K562 (cell line): ENCODE measurements around the gene DIP2A. TPM values are rescaled to one million over a fixed set of nuclear protein-coding genes. Genes with fewer than 3 reads are reported as not detected.

ENCODE experiments used
- ATAC-seq: fragments of 200-7000 bp; cut with Tn5 transposase; 3 replicates; pipeline ENCODE4 v1.9.1; 2020; ENCODE audit warnings: moderate library complexity
- BruUV-seq: library from RNA; stranded (reverse); fragments of 400-500 nt; replicated peaks from 2 replicates; lab custom pipeline; 2021; lab: Mats Ljungman, UMichigan
- CTCF ChIA-PET: fragments of 300-600 bp; formaldehyde crosslinking; extraction: SDS; loops from one replicate; lab custom pipeline; 2021; ENCODE audit warnings: low intra/inter-chr PET ratio; lab: Yijun Ruan, JAX
- POLR2A ChIA-PET: fragments of 300-600, 350-650 bp; sonication (Branson Sonifier 250); formaldehyde crosslinking; extraction: SDS; loops from one replicate; lab custom pipeline; 2021; ENCODE audit warnings: antibody characterized with exemption, inconsistent platforms; lab: Yijun Ruan, JAX
- DNase-seq, 4 experiments: peaks; one replicate each; pipeline versions ENCODE4 v3.0.0 to v3.0.0-alpha.2; 2011 to 2018; ENCODE audit warnings: low spot score in 3 of 4, mixed read lengths in 3 of 4; ENCODE audit errors: extremely low read depth in 1 of 4
- FAIRE-seq: peaks from 2 replicates; lab custom pipeline; 2011; peaks lifted over from hg19 to GRCh38; lab: Jason Lieb, UNC
- H2AFZ ChIP-seq: 2 replicates; pipeline ENCODE4 v1.6.0; 2011; ENCODE audit warnings: low read depth, low read length, control low read depth, inconsistent platforms
- H3K27ac ChIP-seq: fragments of 200-600 bp; 3 replicates; pipeline ENCODE4 v1.8.0; 2011; ENCODE audit warnings: low read depth, mild to moderate bottlenecking, control low read depth, inconsistent platforms, low read length, moderate library complexity, mixed read lengths; ENCODE audit errors: extremely low read depth
- H3K27me3 ChIP-seq, 2 experiments: fragments of 300-600 bp in 1 of 2; 2 replicates in 1 of 2; 3 replicates in 1 of 2; pipeline versions ENCODE4 v1.6.0 to v1.8.0; 2011; ENCODE audit warnings: inconsistent platforms in 2 of 2, low read length in 2 of 2, mild to moderate bottlenecking in 1 of 2, mixed read lengths in 1 of 2, moderate library complexity in 1 of 2; ENCODE audit not compliant: control insufficient read depth in 2 of 2, insufficient read depth in 2 of 2
- H3K36me3 ChIP-seq: fragments of 300-600 bp; 3 replicates; pipeline ENCODE4 v1.8.0; 2011; ENCODE audit warnings: mild to moderate bottlenecking, low read length, inconsistent platforms; ENCODE audit not compliant: control insufficient read depth, insufficient read depth
- H3K4me1 ChIP-seq, 2 experiments: fragments of 200-600 bp in 1 of 2; replicated peaks in 1 of 2; 2 replicates in 1 of 2; 3 replicates in 1 of 2; pipeline versions ENCODE4 v1.5.1 to v1.8.0; 2011; ENCODE audit warnings: inconsistent platforms in 2 of 2, low read length in 2 of 2, mild to moderate bottlenecking in 1 of 2, mixed read lengths in 1 of 2, moderate library complexity in 1 of 2; ENCODE audit not compliant: control insufficient read depth in 2 of 2, insufficient read depth in 2 of 2
- H3K4me2 ChIP-seq: 2 replicates; pipeline ENCODE4 v1.6.1; 2011; ENCODE audit warnings: low read length, control low read depth, inconsistent platforms, mixed read lengths; ENCODE audit not compliant: insufficient read depth
- H3K4me3 ChIP-seq: fragments of 200-600 bp; sonication (generic), shearing (Covaris generic); 2 replicates; pipeline ENCODE4 v1.5.1; 2016; ENCODE audit warnings: control low read depth, inconsistent platforms
- H3K79me2 ChIP-seq: fragments of 200-600 bp; 3 replicates; pipeline ENCODE4 v1.8.0; 2011; ENCODE audit warnings: low read length, inconsistent platforms; ENCODE audit not compliant: control insufficient read depth, insufficient read depth
- H3K9ac ChIP-seq, 2 experiments: 2 replicates each; pipeline versions ENCODE4 v1.6.0 to v1.6.1; 2011; ENCODE audit warnings: low read depth in 2 of 2, low read length in 2 of 2, control low read depth in 1 of 2, inconsistent platforms in 1 of 2, mild to moderate bottlenecking in 1 of 2, mixed read lengths in 1 of 2; ENCODE audit not compliant: insufficient read depth in 1 of 2
- H3K9me1 ChIP-seq: one replicate; pipeline ENCODE4 v1.6.0; 2011; ENCODE audit warnings: inconsistent platforms, mild to moderate bottlenecking, low read length, moderate library complexity; ENCODE audit not compliant: control insufficient read depth, insufficient read depth
- H3K9me3 ChIP-seq: replicated peaks from 2 replicates; pipeline ENCODE4 v1.5.1; 2011; ENCODE audit warnings: low read depth, low read length, inconsistent platforms; ENCODE audit not compliant: control insufficient read depth, insufficient read depth
- H4K20me1 ChIP-seq: replicated peaks from 2 replicates; pipeline ENCODE4 v1.6.1; 2011; ENCODE audit warnings: low read length, inconsistent platforms, mixed read lengths; ENCODE audit not compliant: control insufficient read depth, insufficient read depth
- C11orf30 ChIP-seq: fragments of 450-650 bp; IDR thresholded peaks from 2 replicates; pipeline ENCODE4 v1.6.1; 2016; ENCODE audit warnings: low read depth, mild to moderate bottlenecking
- E2F5 ChIP-seq: sonication (generic); formaldehyde crosslinking; IDR thresholded peaks from 2 replicates; pipeline ENCODE4 v1.8.0; 2022; ENCODE audit warnings: mild to moderate bottlenecking, missing genetic modification reagents
- FOXA1 ChIP-seq: fragments of 450-650 bp; IDR thresholded peaks from 2 replicates; pipeline ENCODE4 v1.6.1; 2016; ENCODE audit warnings: mild to moderate bottlenecking, borderline replicate concordance
- HNRNPL ChIP-seq: fragments of 200-400 bp; formaldehyde crosslinking; IDR thresholded peaks from 2 replicates; pipeline ENCODE4 v1.6.1; 2017; ENCODE audit warnings: low read depth, mild to moderate bottlenecking, low read length
- POLR2G ChIP-seq: fragments of 200-400 bp; formaldehyde crosslinking; IDR thresholded peaks from 2 replicates; pipeline ENCODE4 v1.6.1; 2017; ENCODE audit warnings: low read depth, mild to moderate bottlenecking, antibody characterized with exemption, low read length, moderate library complexity
- PRDM10 ChIP-seq: fragments of 450-650 bp; IDR thresholded peaks from 2 replicates; pipeline ENCODE4 v1.6.1; 2018; ENCODE audit not compliant: partially characterized antibody
- RBM22 ChIP-seq: fragments of 200-400 bp; formaldehyde crosslinking; IDR thresholded peaks from 2 replicates; pipeline ENCODE4 v1.6.1; 2018; ENCODE audit warnings: low read length, low read depth; ENCODE audit not compliant: poor library complexity, severe bottlenecking
- ZNF407 ChIP-seq: fragments of 450-650 bp; IDR thresholded peaks from 2 replicates; pipeline ENCODE4 v1.6.1; 2016; ENCODE audit warnings: low read depth
- WGBS: fragments of 100-300 bp; shearing (Covaris generic); methylation state at CpG from one replicate; pipeline ENCODE4 v1.1.6; 2016; ENCODE audit warnings: low coverage, mixed read lengths; ENCODE audit not compliant: insufficient coverage; ENCODE audit errors: missing lambda C conversion rate; 5-methylcytosine and 5-hydroxymethylcytosine counted together
- in situ Hi-C: fragments of 300-500 bp; cut with MboI; formaldehyde crosslinking; loops from 4 replicates; pipeline ENCODE4 v1.15.0; 2018; ENCODE audit warnings: inconsistent platforms, mixed read lengths
- intact Hi-C: fragments of 100-400 bp; cut with micrococcal nuclease; formaldehyde crosslinking; loops from 2 replicates; pipeline ENCODE4 v1.14.2; 2022
- polyA plus RNA-seq, 8 experiments: library from polyadenylated mRNA; depleted of rRNA in 4 of 8; stranded (reverse) in 5 of 8; unstranded in 3 of 8; fragments of >200 nt; fragmentation: Nextera tagmentation in 2 of 8; fragmentation: Illumina TruSeq in 1 of 8; extraction: Ambion mirVana in 2 of 8; extraction: Trizol in 1 of 8; gene quantifications; 2 replicates each; pipeline versions ENCODE4 v1.2.1 to v1.2.3, GENCODE V29; 2011 to 2014; ENCODE audit warnings: inconsistent platforms in 1 of 8, missing spikeins in 1 of 8
- total RNA-seq, 7 experiments: library from RNA; depleted of rRNA in 6 of 7; stranded (reverse); fragments of >200 nt in 6 of 7; fragmentation: Illumina TruSeq in 2 of 7; extraction: Trizol in 2 of 7; gene quantifications; 2 replicates each; pipeline versions ENCODE4 v1.2.1 to v1.2.3, GENCODE V29; 2011 to 2021; ENCODE audit warnings: low replicate concordance in 1 of 7

DIP2A gene
- total and polyA plus RNA-seq, 9 of the 15 experiments (the other 6 are each of a cell fraction or from before 2014, with no cell fraction given) = 4.3 to 34.5 (median 20.3) TPM

GRCh38 chr21:46424039-46424591, 34.6 kb upstream of the DIP2A start:
- Histone ChIP-seq H3K27ac (no peak overlapping the region), H3K4me3 (no peak overlapping the region), H3K79me2 (no peaks in the 10 kb centered on the region), H3K4me1 (peaks cover 0 to 16% of the 10 kb centered on the region in 2 experiments; a peak in 1 of 5 replicates), H3K27me3 (no peaks in the 10 kb centered on the region), H3K9me1 (no peaks in the 10 kb centered on the region), H3K9me3 (no peaks in the 10 kb centered on the region), H3K36me3 (peaks cover 61% of the 10 kb centered on the region), H3K4me2 (no peak overlapping the region), H4K20me1 (no peaks in the 10 kb centered on the region), H2AFZ (no peak overlapping the region), H3K9ac (peak overlapping the region in 1 of 2 experiments; percentile 70; a peak in 2 of 4 replicates)
- ChIA-PET CTCF (no interaction called here), POLR2A (interaction anchor here (0.6 to 1.3 kb wide), 2 partner anchors 9 to 219 kb away, joined by 3 read pairs; no protein-coding TSS in a partner anchor)
- FAIRE-seq = no peak
- BruUV-seq = no TSS peak
- in situ Hi-C loops (no loop called here), intact Hi-C loops (no loop called here)
- WGBS = 83% methylated on average over 15 of the region's 17 CpGs
- no peak for DNase-seq
- peak; percentile 66 for ATAC-seq
- TF ChIP-seq HNRNPL (no peak), C11orf30 (no peak), POLR2G (peak; percentile 43; the same call in 1 of the 2 replicates), PRDM10 (no peak), ZNF407 (no peak), RBM22 (peak; percentile 50), E2F5 (CRISPR knock-in tag) (no peak), FOXA1 (no peak)
